ENCODE measurements around the gene KIF3A. TPM values are rescaled to one million over a fixed set of nuclear protein-coding genes. Genes with fewer than 3 reads are reported as not detected.

KIF3A gene
- total and polyA plus RNA-seq, 12 donors, result 4.1 to 42.0 (median 10.6) TPM

GRCh38 chr5:132688536-132689339 is 48.6 kb downstream of the KIF3A start:
- 54 to 61% (median 57%) methylated on average over 7 of the region's 7 CpGs for WGBS, 4 donors
- H3K4me3 ChIP-seq, result no peak overlapping the region
- intact Hi-C loops (cut with DNase I), result no loop called here
- no peaks in the 10 kb centered on the region for H3K36me3 ChIP-seq (replicated peaks in 1 of 2)
- TF ChIP-seq, protein P1, sequence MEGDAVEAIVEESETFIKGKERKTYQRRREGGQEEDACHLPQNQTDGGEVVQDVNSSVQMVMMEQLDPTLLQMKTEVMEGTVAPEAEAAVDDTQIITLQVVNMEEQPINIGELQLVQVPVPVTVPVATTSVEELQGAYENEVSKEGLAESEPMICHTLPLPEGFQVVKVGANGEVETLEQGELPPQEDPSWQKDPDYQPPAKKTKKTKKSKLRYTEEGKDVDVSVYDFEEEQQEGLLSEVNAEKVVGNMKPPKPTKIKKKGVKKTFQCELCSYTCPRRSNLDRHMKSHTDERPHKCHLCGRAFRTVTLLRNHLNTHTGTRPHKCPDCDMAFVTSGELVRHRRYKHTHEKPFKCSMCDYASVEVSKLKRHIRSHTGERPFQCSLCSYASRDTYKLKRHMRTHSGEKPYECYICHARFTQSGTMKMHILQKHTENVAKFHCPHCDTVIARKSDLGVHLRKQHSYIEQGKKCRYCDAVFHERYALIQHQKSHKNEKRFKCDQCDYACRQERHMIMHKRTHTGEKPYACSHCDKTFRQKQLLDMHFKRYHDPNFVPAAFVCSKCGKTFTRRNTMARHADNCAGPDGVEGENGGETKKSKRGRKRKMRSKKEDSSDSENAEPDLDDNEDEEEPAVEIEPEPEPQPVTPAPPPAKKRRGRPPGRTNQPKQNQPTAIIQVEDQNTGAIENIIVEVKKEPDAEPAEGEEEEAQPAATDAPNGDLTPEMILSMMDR (IDR thresholded peaks at IDR 0.05), result no peak
- no peak for TF ChIP-seq POLR2A (IDR thresholded peaks at IDR 0.05)
- H3K27me3 ChIP-seq, result no peaks in the 10 kb centered on the region
- no peak for DNase-seq
- H3K9me3 ChIP-seq (replicated peaks in 1 of 3), result no peaks in the 10 kb centered on the region
- H3K27ac ChIP-seq, result no peak overlapping the region
- H3K4me1 ChIP-seq (replicated peaks in 1 of 2), result no peaks in the 10 kb centered on the region

- DNase-seq, result no peak
- H3K4me3 ChIP-seq, result no peak overlapping the region
- 89 to 94% (median 91%) methylated on average over 4 to 5 of the region's 5 CpGs for WGBS, 4 donors
- no peaks in the 10 kb centered on the region for H3K9me3 ChIP-seq (replicated peaks in 1 of 3)
- no peaks in the 10 kb centered on the region for H3K4me1 ChIP-seq (replicated peaks in 1 of 2)
- no peaks in the 10 kb centered on the region for H3K36me3 ChIP-seq (replicated peaks in 1 of 2)
- intact Hi-C loops (cut with DNase I), result no loop called here
- TF ChIP-seq POLR2A (IDR thresholded peaks at IDR 0.05), result no peak
- TF ChIP-seq, protein P1 (IDR thresholded peaks at IDR 0.05), result no peak
- H3K27ac ChIP-seq, result no peak overlapping the region
- no peaks in the 10 kb centered on the region for H3K27me3 ChIP-seq
These were observed 49.4 kb downstream of the KIF3A start for GRCh38 chr5:132687995-132688394.

DNA sequence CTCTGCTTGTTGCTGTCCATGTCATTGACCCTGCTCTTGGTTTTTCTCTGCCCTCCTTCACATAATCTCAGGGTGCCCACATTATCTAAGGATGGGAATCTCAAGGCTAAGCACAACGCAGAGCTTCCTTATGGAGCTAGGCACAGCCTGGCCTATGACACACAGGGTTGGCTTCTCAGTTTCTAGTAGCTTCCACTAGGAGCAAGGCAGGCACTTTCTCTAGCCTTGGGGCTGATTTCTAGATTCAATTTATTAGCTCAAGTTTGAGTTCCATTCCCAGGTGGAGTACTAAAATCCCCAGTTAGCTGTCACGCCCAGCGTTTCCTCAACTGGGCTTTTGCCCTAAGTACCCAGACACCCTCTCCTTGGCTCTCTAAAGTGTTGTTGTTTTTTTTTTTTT is 51.2 kb downstream of the KIF3A start:
- H3K27ac ChIP-seq, result no peak overlapping the region
- no peak for DNase-seq
- no peaks in the 10 kb centered on the region for H3K9me3 ChIP-seq (replicated peaks in 1 of 3)
- intact Hi-C loops (cut with DNase I), result no loop called here
- H3K4me3 ChIP-seq, result no peak overlapping the region
- no peaks in the 10 kb centered on the region for H3K4me1 ChIP-seq (replicated peaks in 1 of 2)
- TF ChIP-seq, protein P1 (IDR thresholded peaks at IDR 0.05), result no peak
- no peak for TF ChIP-seq POLR2A (IDR thresholded peaks at IDR 0.05)
- WGBS, 4 donors, result 88 to 92% (median 90%) methylated on average over 3 of the region's 3 CpGs
- H3K36me3 ChIP-seq (replicated peaks in 1 of 2), result no peaks in the 10 kb centered on the region
- no peaks in the 10 kb centered on the region for H3K27me3 ChIP-seq

DNA sequence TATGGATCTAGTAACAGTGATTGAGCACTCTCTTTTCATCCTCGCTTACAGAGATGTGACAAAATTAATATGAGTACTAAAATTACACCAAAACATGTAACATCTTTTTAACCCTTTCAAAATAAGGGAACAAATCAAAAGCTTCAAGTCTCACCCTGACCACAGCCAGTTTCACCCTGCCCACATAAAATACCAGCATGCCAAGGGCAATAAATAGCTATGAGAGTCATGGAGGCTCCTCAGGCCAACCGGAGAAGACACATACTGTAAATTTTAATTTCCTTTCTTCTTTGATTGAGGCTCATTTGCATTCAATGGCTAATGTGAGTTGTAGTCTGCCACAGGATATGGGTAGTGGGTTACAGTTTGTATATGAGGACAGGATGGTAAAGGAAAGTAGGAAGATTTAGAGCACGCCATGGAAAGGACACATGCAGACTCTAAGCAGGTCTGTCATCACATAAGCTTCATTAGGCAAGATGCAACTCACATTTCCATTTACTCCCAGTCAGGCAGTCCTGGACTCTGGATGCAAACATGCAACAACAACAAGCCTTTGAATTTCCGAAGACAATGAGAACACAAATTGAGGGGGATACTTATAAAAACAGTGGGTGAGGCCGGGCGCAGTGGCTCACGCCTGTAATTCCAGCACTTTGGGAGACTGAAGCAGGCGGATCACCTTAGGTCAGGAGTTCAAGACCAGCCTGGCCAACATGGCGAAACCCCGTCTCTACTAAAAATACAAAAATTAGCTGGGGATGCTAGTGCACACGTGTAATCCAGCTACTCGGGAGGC is 52.2 kb downstream of the KIF3A start:
- TF ChIP-seq POLR2A (IDR thresholded peaks at IDR 0.05), result no peak
- no peak overlapping the region for H3K4me3 ChIP-seq
- no peak overlapping the region for H3K27ac ChIP-seq
- 87 to 94% (median 91%) methylated on average over 12 of the region's 12 CpGs for WGBS, 4 donors
- H3K36me3 ChIP-seq (replicated peaks in 1 of 2), result no peaks in the 10 kb centered on the region
- no peaks in the 10 kb centered on the region for H3K9me3 ChIP-seq (replicated peaks in 1 of 3)
- H3K27me3 ChIP-seq, result no peaks in the 10 kb centered on the region
- H3K4me1 ChIP-seq (replicated peaks in 1 of 2), result no peaks in the 10 kb centered on the region
- intact Hi-C loops (cut with DNase I), result no loop called here
- DNase-seq, result no peak
